ENCODE measurements around the gene CBARP.
A peak's percentile ranks its signal among the peaks of the same experiment; 100 is the strongest.

The CBARP gene

GRCh38 chr19:1235625-1236538 lies 1.9 kb downstream of the CBARP start:
- TF ChIP-seq CTCF (IDR thresholded peaks at IDR 0.05; ENCODE audit: low read depth, low read length, missing control alignments) = peak; percentile 19
- in situ Hi-C loops (cut with HindIII; ENCODE audit: low pct_ligation_motif_present, low sequenced_read_pairs) = loop anchor here (25.0 kb wide), 1 partner anchor 124 kb away; the partner anchor contains the start of gene GPX4
- Histone ChIP-seq H3K4me3 (ENCODE audit: low read depth, low read length) (peak overlapping the region; percentile 72), H3K36me3 (replicated peaks) (peaks cover 27% of the 10 kb centered on the region), H3K27me3 (replicated peaks) (no peaks in the 10 kb centered on the region), H3K27ac (no peak overlapping the region)
- DNase-seq = no peak

GRCh38 chr19:1234955-1235380 lies 2.8 kb downstream of the CBARP start:
- DNase-seq = no peak
- no peak overlapping the region for H3K4me3 ChIP-seq (ENCODE audit: low read depth, low read length)

GRCh38 chr19:1234051-1234954 lies 3.5 kb downstream of the CBARP start:
- Histone ChIP-seq H3K4me3 (ENCODE audit: low read depth, low read length) (no peak overlapping the region), H3K27ac (no peak overlapping the region), H3K27me3 (replicated peaks) (no peaks in the 10 kb centered on the region), H3K36me3 (replicated peaks) (peaks cover 27% of the 10 kb centered on the region)
- in situ Hi-C loops (cut with HindIII; ENCODE audit: low pct_ligation_motif_present, low sequenced_read_pairs) = loop anchor here (25.0 kb wide), 1 partner anchor 122 kb away; the partner anchor contains the start of gene GPX4
- no peak for DNase-seq
- TF ChIP-seq CTCF (IDR thresholded peaks at IDR 0.05; ENCODE audit: low read depth, low read length, missing control alignments) = no peak

More at GRCh38 chr19:1234955-1235380, 2.8 kb downstream of the CBARP start:
- H3K36me3 ChIP-seq (replicated peaks) = peaks cover 27% of the 10 kb centered on the region
- H3K27ac ChIP-seq = no peak overlapping the region
- H3K27me3 ChIP-seq (replicated peaks) = no peaks in the 10 kb centered on the region
- in situ Hi-C loops (cut with HindIII; ENCODE audit: low pct_ligation_motif_present, low sequenced_read_pairs) = loop anchor here (25.0 kb wide), 1 partner anchor 123 kb away; the partner anchor contains the start of gene GPX4
- no peak for TF ChIP-seq CTCF (IDR thresholded peaks at IDR 0.05; ENCODE audit: low read depth, low read length, missing control alignments)

GRCh38 chr19:1233115-1233667 lies 4.6 kb downstream of the CBARP start:
- no peaks in the 10 kb centered on the region for H3K27me3 ChIP-seq (replicated peaks)
- peaks cover 30% of the 10 kb centered on the region for H3K36me3 ChIP-seq (replicated peaks)
- H3K27ac ChIP-seq = no peak overlapping the region
- no peak for DNase-seq
- H3K4me3 ChIP-seq (ENCODE audit: low read depth, low read length) = no peak overlapping the region
- TF ChIP-seq CTCF (IDR thresholded peaks at IDR 0.05; ENCODE audit: low read depth, low read length, missing control alignments) = no peak
- in situ Hi-C loops (cut with HindIII; ENCODE audit: low pct_ligation_motif_present, low sequenced_read_pairs) = loop anchor here (25.0 kb wide), 1 partner anchor 121 kb away; the partner anchor contains the start of gene GPX4

GRCh38 chr19:1232652-1233072 lies 5.1 kb downstream of the CBARP start:
- peaks cover 33% of the 10 kb centered on the region for H3K36me3 ChIP-seq (replicated peaks)

More at GRCh38 chr19:1232652-1233072, 5.1 kb downstream of the CBARP start:
- no peak for TF ChIP-seq CTCF (IDR thresholded peaks at IDR 0.05; ENCODE audit: low read depth, low read length, missing control alignments)
- DNase-seq = peak; percentile 55
- in situ Hi-C loops (cut with HindIII; ENCODE audit: low pct_ligation_motif_present, low sequenced_read_pairs) = loop anchor here (25.0 kb wide), 1 partner anchor 120 kb away; the partner anchor contains the start of gene GPX4
- Histone ChIP-seq H3K4me3 (ENCODE audit: low read depth, low read length) (no peak overlapping the region), H3K27me3 (replicated peaks) (no peaks in the 10 kb centered on the region), H3K27ac (no peak overlapping the region)
